Mesenchymal stem cell (in vitro differentiated cells and primary cell): ENCODE measurements around the gene IPCEF1.
"Not testable (repeated sequence)": the region's sequence is repeated elsewhere in the genome, so short reads cannot be mapped to it uniquely, and the experiment has no call there.

ENCODE experiments used
- DNase-seq: peaks from one replicate; pipeline ENCODE4 v3.0.0-alpha.2; 2013
- H2AFZ ChIP-seq: one replicate; pipeline ENCODE4 v1.6.1; 2013; ENCODE audit warnings: low read depth, mild to moderate bottlenecking, control low read depth, inconsistent platforms, low read length, moderate library complexity
- H2AK5ac ChIP-seq: 2 replicates; pipeline ENCODE4 v1.6.1; 2013; ENCODE audit warnings: low read length, moderate library complexity, mild to moderate bottlenecking, inconsistent platforms; ENCODE audit not compliant: severe bottlenecking
- H2BK120ac ChIP-seq: one replicate; pipeline ENCODE4 v1.6.1; 2013; ENCODE audit warnings: low read depth, mild to moderate bottlenecking, inconsistent platforms, low read length, moderate library complexity
- H2BK12ac ChIP-seq, 2 experiments: one replicate each; pipeline ENCODE4 v1.6.1; 2013; ENCODE audit warnings: inconsistent platforms in 2 of 2, low read length in 2 of 2, mild to moderate bottlenecking in 2 of 2, moderate library complexity in 2 of 2, control low read depth in 1 of 2
- H2BK15ac ChIP-seq: one replicate; pipeline ENCODE4 v1.6.1; 2013; ENCODE audit warnings: mild to moderate bottlenecking, low read depth, inconsistent platforms; ENCODE audit not compliant: poor library complexity, severe bottlenecking
- H2BK5ac ChIP-seq: 2 replicates; pipeline ENCODE4 v1.6.1; 2013; ENCODE audit warnings: low read depth, mild to moderate bottlenecking, low read length, control low read depth, inconsistent platforms; ENCODE audit not compliant: poor library complexity, severe bottlenecking
- H3K14ac ChIP-seq, 2 experiments: one replicate each; pipeline ENCODE4 v1.6.1; 2013; ENCODE audit warnings: inconsistent platforms in 2 of 2, low read length in 2 of 2, control low read depth in 1 of 2, mild to moderate bottlenecking in 1 of 2, moderate library complexity in 1 of 2
- H3K18ac ChIP-seq, 2 experiments: one replicate each; pipeline ENCODE4 v1.6.1; 2013; ENCODE audit warnings: inconsistent platforms in 2 of 2, low read length in 2 of 2, control low read depth in 1 of 2, low read depth in 1 of 2, mild to moderate bottlenecking in 1 of 2
- H3K23ac ChIP-seq, 2 experiments: one replicate each; pipeline ENCODE4 v1.6.1; 2013; ENCODE audit warnings: inconsistent platforms in 2 of 2, low read length in 2 of 2, mild to moderate bottlenecking in 2 of 2, moderate library complexity in 2 of 2, control low read depth in 1 of 2
- H3K27ac ChIP-seq: 2 replicates; pipeline ENCODE4 v1.5.1; 2013; ENCODE audit warnings: mild to moderate bottlenecking, moderate library complexity, low read length, control low read depth, inconsistent platforms; ENCODE audit not compliant: poor library complexity, severe bottlenecking
- H3K27me3 ChIP-seq, 2 experiments: 2 replicates each; pipeline versions ENCODE4 v1.6.1 to v1.7.0; 2013; ENCODE audit warnings: low read length in 2 of 2, mild to moderate bottlenecking in 2 of 2, moderate library complexity in 2 of 2, control low read depth in 1 of 2, inconsistent platforms in 1 of 2; ENCODE audit not compliant: control insufficient read depth in 1 of 2, insufficient read depth in 1 of 2
- H3K36me3 ChIP-seq, 2 experiments: 2 replicates each; pipeline versions ENCODE4 v1.6.1 to v1.7.0; 2013; ENCODE audit warnings: low read length in 2 of 2, control low read depth in 1 of 2, inconsistent platforms in 1 of 2, low read depth in 1 of 2, mild to moderate bottlenecking in 1 of 2; ENCODE audit not compliant: insufficient read depth in 2 of 2, control insufficient read depth in 1 of 2
- H3K4ac ChIP-seq, 2 experiments: one replicate each; pipeline ENCODE4 v1.6.1; 2013; ENCODE audit warnings: inconsistent platforms in 2 of 2, low read length in 2 of 2, mild to moderate bottlenecking in 2 of 2, moderate library complexity in 2 of 2, control low read depth in 1 of 2, low read depth in 1 of 2
- H3K4me1 ChIP-seq: 2 replicates; pipeline ENCODE4 v1.6.1; 2013; ENCODE audit warnings: low read depth, low read length, control low read depth; ENCODE audit not compliant: control insufficient read depth, insufficient read depth
- H3K4me2 ChIP-seq: 2 replicates; pipeline ENCODE4 v1.6.1; 2013; ENCODE audit warnings: low read length, mild to moderate bottlenecking, inconsistent platforms; ENCODE audit not compliant: poor library complexity, severe bottlenecking
- H3K4me3 ChIP-seq, 2 experiments: 2 replicates each; pipeline versions ENCODE4 v1.5.1 to v1.7.0; 2013; ENCODE audit warnings: low read length in 2 of 2, mild to moderate bottlenecking in 2 of 2, control low read depth in 1 of 2, low read depth in 1 of 2; ENCODE audit not compliant: insufficient read depth in 1 of 2
- H3K79me1 ChIP-seq: replicated peaks from 2 replicates; pipeline ENCODE4 v1.6.1; 2013; ENCODE audit warnings: mild to moderate bottlenecking, control low read depth, low read length, inconsistent platforms; ENCODE audit not compliant: poor library complexity, severe bottlenecking
- H3K9ac ChIP-seq: 2 replicates; pipeline ENCODE4 v1.7.0; 2013; ENCODE audit warnings: mild to moderate bottlenecking, low read length, moderate library complexity
- H3K9me3 ChIP-seq: 2 replicates; pipeline ENCODE4 v1.7.0; 2013; ENCODE audit warnings: mild to moderate bottlenecking, low read length; ENCODE audit not compliant: control insufficient read depth
- H4K8ac ChIP-seq: one replicate; pipeline ENCODE4 v1.6.1; 2013; ENCODE audit warnings: inconsistent platforms, mild to moderate bottlenecking, low read length, moderate library complexity
- H4K91ac ChIP-seq: one replicate; pipeline ENCODE4 v1.6.1; 2013; ENCODE audit warnings: mild to moderate bottlenecking, low read length, inconsistent platforms
- WGBS: methylation state at CpG from one replicate; pipeline ENCODE4 v1.1.7; 2013; ENCODE audit warnings: mixed read lengths; 5-methylcytosine and 5-hydroxymethylcytosine counted together

The IPCEF1 gene

DNA sequence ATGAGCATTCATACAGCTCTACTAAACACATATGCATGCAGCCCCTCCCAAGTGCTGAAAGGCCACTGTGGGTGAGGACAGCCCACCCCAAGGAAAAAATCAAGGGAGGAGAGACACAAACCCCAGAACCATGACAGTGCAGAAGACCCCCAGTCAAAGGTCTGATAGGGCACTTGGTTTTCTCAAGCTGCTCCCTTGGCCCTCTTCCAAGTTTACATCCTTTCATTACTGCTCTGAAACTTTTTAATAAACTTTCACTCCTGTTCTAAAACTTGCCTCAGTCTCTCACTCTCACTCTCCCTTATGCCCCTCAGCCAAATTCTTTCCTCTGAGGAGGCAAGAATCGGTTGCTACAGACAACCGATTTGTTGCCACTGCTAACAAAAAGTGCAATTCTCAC, 24.9 kb downstream of the IPCEF1 start:
- DNase-seq: no peak
- no peak overlapping the region for H2AK5ac ChIP-seq
- H3K4me3 ChIP-seq: no peak overlapping the region
- no peaks in the 10 kb centered on the region for H3K27me3 ChIP-seq
- no peaks in the 10 kb centered on the region for H3K36me3 ChIP-seq
- H2BK5ac ChIP-seq: no peak overlapping the region
- 92% methylated on average over 2 of the region's 2 CpGs for WGBS
- no peak overlapping the region for H4K91ac ChIP-seq
- H3K18ac ChIP-seq: no peak overlapping the region
- H3K23ac ChIP-seq: no peak overlapping the region
- H3K9ac ChIP-seq: no peak overlapping the region
- no peak overlapping the region for H4K8ac ChIP-seq
- no peak overlapping the region for H3K4ac ChIP-seq
- no peak overlapping the region for H2BK12ac ChIP-seq
- H3K14ac ChIP-seq: no peak overlapping the region
- no peak overlapping the region for H3K4me2 ChIP-seq
- H2BK120ac ChIP-seq: no peak overlapping the region
- H3K4me1 ChIP-seq: no peaks in the 10 kb centered on the region
- H3K9me3 ChIP-seq: no peaks in the 10 kb centered on the region
- no peak overlapping the region for H2AFZ ChIP-seq
- no peak overlapping the region for H3K27ac ChIP-seq
- H2BK15ac ChIP-seq: no peak overlapping the region
- no peaks in the 10 kb centered on the region for H3K79me1 ChIP-seq

DNA sequence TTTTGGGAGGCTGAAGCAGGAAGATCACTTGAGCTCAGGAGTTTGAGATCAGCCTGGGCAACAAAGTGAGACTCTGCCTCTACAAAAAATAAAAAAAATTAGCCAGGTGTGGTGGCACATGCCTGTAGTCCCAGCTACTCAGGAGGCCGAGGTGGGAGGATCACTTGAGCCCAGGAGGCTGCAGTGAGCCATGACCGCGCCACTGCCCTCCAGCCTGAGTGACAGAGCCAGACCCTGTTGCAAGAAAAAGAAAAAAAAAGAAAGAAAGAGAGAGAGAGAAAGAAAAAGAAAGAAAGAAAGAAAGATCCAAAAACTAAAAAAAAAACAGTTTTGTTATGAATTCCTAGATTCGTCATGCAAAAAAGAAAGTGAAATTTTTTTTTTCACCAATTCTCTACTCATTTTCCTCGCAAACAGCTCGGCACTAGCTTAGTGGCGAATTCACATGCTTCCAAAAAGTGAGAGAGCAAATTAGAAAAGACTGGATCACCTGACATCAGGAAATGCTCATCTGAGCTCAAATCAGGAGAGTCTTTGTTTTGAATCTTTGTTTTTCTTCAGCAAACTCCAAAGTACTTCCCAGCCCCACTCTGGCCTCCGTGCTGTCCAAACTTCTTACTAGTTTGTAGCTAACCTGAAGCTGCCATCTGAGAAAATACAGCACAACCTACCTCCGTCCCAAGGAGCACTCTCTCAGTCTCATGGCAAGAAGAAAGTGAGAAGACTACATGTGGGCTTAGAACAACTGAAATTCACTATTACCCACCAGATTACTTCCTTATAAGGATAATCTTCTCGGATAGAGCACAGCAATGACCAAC, 27.0 kb downstream of the IPCEF1 start:
- Histone ChIP-seq H2BK120ac (no peak overlapping the region), H3K27me3 (no peaks in the 10 kb centered on the region), H3K36me3 (no peaks in the 10 kb centered on the region), H3K9ac (peak overlapping the region; percentile 50), H4K8ac (no peak overlapping the region), H3K4ac (no peak overlapping the region), H3K9me3 (no peaks in the 10 kb centered on the region), H3K4me3 (no peak overlapping the region), H3K4me1 (no peaks in the 10 kb centered on the region), H2BK12ac (no peak overlapping the region), H2AK5ac (no peak overlapping the region), H2BK5ac (no peak overlapping the region), H3K4me2 (no peak overlapping the region), H2AFZ (no peak overlapping the region), H3K18ac (no peak overlapping the region), H3K23ac (no peak overlapping the region), H4K91ac (no peak overlapping the region), H2BK15ac (no peak overlapping the region), H3K14ac (no peak overlapping the region), H3K79me1 (no peaks in the 10 kb centered on the region), H3K27ac (no peak overlapping the region)
- WGBS: 89% methylated on average over 10 of the region's 10 CpGs
- DNase-seq: no peak

DNA sequence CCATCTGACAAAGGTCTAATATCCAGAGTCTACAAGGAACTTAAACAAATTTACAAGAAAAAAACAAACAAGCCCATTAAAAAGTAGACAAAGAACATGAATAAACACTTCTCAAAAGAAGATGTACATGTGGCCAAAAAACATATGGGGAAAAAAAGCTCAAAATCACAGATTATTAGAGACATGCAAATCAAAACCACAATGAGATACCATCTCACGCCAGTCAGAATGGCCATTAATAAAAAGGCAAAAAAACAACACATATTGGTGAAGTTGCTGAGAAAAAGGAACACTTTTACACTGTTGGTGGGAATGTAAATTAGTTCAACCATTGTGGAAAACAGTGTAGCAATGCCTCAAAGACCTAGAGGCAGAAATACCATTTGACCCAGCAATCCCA, 29.3 kb downstream of the IPCEF1 start:
- H3K4ac ChIP-seq, H2AFZ ChIP-seq, H3K36me3 ChIP-seq, DNase-seq, H3K4me3 ChIP-seq, H4K91ac ChIP-seq, H3K4me2 ChIP-seq, H3K9ac ChIP-seq, H2AK5ac ChIP-seq, H2BK120ac ChIP-seq, H2BK12ac ChIP-seq, H3K14ac ChIP-seq, H2BK5ac ChIP-seq, H3K27me3 ChIP-seq, H3K18ac ChIP-seq, H3K23ac ChIP-seq, H3K27ac ChIP-seq, H2BK15ac ChIP-seq, H4K8ac ChIP-seq, H3K79me1 ChIP-seq, H3K4me1 ChIP-seq, H3K9me3 ChIP-seq: not testable (repeated sequence)
- WGBS: no CpG with 5 or more reads among the region's 1 CpG

GRCh38 chr6:154325142-154325541, 31.5 kb downstream of the IPCEF1 start:
- no peaks in the 10 kb centered on the region for H3K27me3 ChIP-seq
- H3K4ac ChIP-seq: no peak overlapping the region
- H3K23ac ChIP-seq: no peak overlapping the region
- no peak overlapping the region for H2AFZ ChIP-seq
- H3K36me3 ChIP-seq: no peaks in the 10 kb centered on the region
- no peak overlapping the region for H3K9ac ChIP-seq
- DNase-seq: no peak
- H4K8ac ChIP-seq: no peak overlapping the region
- no peak overlapping the region for H2BK120ac ChIP-seq
- H2BK15ac ChIP-seq: no peak overlapping the region
- no peak overlapping the region for H4K91ac ChIP-seq
- no peaks in the 10 kb centered on the region for H3K79me1 ChIP-seq
- no peak overlapping the region for H2BK5ac ChIP-seq
- no peak overlapping the region for H2BK12ac ChIP-seq
- no peak overlapping the region for H3K18ac ChIP-seq
- no peak overlapping the region for H3K4me2 ChIP-seq
- no peak overlapping the region for H3K27ac ChIP-seq
- no peak overlapping the region for H2AK5ac ChIP-seq
- no peak overlapping the region for H3K14ac ChIP-seq
- H3K9me3 ChIP-seq: no peaks in the 10 kb centered on the region
- no peaks in the 10 kb centered on the region for H3K4me1 ChIP-seq
- no peak overlapping the region for H3K4me3 ChIP-seq
